NCI-H1694 treated with DMSO at 0.1 percent for 48 hours (cell line): Measurements from ENCODE around the gene ANAPC15.
"Not testable (repeated sequence)": the region's sequence is repeated elsewhere in the genome, so short reads cannot be mapped to it uniquely, and the experiment has no call there.

Experiments
- DNase-seq: peaks from one replicate; lab custom pipeline; 2025; lab: John Stamatoyannopoulos, UW

ANAPC15 gene

DNA sequence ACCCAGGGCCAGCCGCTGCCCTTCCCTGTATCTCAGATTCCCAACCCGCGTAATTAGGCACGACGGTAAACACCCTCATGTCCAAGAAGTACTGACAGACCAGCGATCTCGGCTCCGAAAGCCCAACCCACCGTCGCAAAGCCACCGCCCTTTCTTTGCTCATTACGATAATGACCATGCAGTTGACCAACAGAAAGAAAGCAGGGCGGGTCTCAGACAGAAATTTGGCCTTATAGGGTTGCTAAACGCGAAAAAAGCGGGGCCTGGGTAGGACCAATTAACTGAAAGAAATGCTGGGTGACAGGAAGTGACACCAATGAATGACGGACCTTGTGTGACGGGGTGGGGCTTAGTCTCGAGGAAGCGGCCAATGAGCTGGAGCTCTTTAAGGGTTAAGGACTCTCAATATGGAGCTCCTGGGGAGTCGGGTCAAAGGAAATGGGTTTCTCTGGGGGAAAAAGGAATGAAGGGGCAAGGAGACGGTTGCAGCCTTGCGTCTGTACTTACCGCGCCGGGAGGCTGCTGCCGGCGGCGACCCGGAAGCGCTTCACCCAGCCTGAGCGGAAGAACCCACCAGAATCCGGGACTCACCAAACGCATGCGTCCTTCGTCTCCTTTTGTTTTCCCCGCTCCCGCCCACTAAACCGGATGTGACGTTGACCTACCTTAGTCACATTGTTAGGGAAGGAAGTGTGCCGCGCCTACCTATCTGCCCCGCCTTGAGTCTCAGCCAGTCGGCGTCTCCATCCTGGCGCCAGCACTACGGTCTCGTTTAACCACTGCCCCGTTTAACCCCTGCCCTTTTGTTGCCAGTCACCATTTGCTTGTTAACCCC is at the start of gene ANAPC15:
Gene ANAPC15 (minus strand): TSS at position 553 of the 835 bp plus-strand sequence. CDS start 1,419 bp downstream, outside the sequence.
- peak; percentile 98 for DNase-seq

DNA sequence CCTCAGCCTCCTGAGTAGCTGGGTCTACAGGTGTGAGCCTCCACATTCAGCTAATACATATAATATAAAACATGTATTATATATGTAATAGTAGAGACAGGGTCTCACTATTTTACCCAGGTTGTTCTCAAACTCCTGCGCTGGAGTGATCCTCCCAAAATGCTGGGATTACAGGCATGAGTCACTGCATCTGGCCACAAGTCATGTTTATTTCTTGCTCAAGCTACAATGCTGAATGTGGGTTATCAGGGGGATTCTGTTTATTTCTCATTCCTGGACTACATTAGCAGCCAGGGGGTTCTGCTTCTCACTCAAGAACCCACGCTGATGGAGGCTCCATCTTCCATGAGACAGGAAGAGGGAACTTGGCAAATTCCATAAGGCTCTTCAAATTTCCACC is 47.8 kb upstream of the ANAPC15 start:
- no peak for DNase-seq

DNA sequence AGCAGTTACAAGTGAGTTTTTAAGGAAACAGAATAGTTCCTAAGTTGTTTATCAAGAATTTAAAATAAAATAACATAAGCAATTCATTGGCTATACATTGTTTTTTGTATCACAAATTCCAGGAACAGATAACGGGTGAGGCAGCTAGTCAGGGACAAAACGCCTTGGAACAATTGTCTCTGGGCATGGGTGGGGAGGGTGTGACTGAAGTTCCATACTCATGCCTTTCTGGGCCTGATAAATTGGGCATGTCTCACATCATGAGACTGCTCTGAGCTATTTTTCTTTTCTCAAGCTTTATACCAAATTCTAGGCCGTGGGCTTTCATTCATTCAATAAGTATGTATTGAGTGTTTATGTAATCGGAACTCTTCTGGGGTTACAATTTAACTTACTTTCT is 44.6 kb upstream of the ANAPC15 start:
- no peak for DNase-seq

DNA sequence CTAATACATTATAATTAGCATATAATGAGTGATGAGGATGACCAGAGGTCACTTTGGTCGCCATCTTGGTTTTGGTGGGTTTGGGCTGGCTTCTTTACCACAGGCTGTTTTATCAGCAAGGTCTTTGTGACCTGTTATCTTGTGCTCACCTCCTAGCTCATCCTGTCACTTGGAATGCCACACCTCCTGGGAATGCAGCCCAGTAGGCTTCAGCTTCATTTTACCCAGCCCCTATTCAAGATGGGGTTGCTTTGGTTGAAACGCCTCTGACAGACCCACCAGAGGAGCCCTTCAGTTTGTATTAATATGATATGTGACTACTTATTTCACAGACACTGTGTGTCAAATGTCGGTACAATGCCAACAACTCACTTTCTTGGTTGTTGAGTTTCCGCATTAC is 43.3 kb upstream of the ANAPC15 start:
- DNase-seq = no peak

DNA sequence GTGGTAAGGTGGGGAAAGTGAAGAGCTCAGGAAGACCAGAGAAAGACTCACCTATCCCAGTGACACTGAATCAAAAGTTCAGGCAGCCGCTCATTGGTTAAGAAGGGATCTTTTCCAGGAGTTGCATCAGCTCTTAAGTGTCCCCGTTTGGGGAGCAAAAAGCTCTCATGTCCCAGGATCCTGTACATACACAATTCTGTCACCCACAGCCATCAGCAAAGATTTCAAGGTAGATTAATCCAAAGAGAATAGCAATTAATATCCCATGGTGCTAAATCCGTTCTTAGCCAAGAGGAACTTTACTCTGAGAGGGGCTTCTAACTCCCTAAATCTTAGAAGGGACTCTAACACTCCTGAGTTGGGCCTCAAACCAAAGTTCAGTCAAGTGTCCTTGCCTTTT is 42.3 kb upstream of the ANAPC15 start:
- no peak for DNase-seq

DNA sequence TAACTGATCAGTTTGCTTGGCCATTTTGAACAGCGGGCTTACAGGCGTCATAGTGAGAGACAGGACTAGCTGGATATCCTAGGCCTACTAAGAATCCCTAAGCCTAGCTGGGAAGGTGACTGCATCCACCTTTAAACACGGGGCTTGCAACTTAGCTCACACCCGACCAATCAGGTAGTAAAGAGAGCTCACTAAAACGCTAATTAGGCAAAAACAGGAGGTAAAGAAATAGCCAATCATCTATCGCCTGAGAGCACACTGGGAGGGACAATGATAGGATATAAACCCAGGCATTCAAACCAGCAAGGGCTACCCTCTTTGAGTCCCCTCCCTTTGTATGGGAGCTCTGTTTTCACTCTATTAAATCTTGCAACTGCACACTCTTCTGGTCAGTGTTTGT is 41.4 kb upstream of the ANAPC15 start:
- not testable (repeated sequence) for DNase-seq

DNA sequence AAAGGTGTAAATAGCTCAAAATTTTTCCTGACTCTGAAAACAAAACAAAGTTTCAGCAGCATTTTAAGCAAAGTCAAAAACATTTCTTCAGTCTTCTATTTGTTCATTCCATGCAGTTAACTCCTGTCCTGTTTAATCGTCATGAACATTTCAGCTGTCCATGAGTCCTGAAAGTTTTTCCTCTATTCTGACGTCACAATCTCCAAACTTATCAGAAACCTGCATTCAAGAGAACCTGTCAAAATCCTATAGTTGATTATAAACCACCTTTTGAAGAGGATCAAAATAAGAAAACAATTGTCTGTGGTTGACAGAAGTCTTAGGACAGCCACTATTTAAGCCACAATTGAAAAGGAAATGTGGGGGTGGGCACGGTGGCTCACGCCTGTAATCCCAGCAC is 38.4 kb upstream of the ANAPC15 start:
- no peak for DNase-seq

DNA sequence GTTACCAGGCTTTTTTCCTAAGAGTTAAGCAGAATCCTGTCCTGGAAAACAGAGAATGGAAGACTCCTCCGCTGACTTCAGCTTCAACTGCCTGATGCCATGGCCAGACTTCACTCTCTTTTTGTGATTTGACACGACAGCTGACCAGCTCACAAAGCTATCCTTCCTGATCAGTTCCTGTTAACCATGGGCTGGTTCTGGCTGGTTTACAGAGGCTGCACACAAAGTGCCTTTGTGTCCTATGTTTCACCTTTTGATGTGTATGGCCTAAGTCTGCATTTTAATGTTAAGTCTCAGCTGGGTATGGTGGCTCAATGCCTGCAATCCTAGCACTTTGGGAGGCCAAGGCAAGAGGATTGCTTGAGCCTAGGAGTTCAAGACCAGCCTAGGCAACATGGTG is 34.1 kb upstream of the ANAPC15 start:
- DNase-seq = no peak

DNA sequence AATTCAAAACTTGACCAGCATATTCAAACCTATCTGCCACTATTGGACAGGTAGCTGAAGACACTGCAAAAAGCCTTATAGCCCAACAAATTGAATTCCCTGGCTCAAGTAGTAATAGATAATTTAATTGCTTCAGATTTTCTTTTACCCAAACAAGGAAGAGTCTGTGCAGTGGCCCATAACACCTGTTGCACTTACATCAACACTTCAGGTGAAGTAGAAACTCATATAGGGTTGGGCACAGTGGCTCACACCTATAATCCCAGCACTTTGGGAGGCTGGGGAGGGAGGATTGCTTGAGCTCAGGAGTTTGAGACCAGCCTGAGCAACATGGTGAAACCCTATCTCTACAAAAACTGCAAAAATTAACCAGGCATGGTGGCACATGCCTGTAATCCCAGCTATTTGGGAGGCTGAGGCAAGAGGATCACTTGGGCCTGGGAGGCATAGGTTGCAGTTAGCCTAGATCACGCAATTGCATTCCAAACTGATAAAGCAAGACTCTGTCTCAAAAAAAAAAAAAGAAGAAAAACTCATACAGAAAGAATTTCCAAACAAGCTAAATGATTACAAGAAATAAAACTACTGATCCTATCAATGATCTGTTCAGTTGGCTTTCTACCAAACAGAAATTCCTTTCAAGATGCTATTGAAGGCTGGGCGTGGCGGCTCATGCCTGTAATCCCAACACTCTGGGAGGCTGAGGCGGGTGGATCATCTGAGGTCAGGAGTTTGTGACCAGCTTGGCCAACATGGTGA is 32.5 kb upstream of the ANAPC15 start:
- no peak for DNase-seq

DNA sequence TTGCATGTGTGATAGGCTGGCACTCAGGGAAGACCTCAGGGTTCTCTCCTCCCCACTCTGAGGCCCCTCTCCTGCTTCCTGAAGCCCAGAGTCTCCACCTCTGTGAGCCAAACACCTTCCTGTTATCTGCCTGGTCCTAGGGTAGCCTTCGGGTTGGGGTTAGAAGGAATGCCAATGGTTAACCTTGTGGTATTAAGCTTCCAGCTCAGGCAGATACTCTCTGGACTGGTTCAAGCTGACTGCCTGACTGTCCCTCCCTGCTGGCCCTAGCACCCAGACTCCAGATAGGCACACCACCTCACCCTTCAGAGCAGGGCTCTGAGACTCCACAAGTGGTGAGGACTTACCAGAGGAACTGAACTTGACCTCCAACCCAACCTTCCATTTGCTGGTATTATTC is 30.0 kb upstream of the ANAPC15 start:
- not testable (repeated sequence) for DNase-seq

DNA sequence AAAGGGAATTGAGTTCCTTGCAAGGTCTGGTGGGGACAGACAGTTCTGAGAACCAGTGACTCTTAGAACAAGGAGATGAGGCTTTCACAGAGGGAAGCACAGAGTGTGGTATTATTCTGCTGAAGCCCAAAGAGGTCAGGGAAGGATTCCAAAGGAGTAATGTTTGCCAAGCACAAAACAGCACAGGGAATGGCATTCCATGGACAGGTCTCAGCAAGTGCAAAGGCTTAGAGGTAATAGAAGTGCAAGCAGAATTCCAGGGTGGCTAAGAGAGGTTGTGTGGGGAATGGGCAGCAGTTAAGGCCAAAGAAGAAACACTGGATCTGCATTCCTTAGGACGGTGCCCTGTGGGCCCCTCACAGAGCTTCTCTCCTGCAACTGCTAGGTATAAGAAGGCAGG is 29.6 kb upstream of the ANAPC15 start:
- not testable (repeated sequence) for DNase-seq

DNA sequence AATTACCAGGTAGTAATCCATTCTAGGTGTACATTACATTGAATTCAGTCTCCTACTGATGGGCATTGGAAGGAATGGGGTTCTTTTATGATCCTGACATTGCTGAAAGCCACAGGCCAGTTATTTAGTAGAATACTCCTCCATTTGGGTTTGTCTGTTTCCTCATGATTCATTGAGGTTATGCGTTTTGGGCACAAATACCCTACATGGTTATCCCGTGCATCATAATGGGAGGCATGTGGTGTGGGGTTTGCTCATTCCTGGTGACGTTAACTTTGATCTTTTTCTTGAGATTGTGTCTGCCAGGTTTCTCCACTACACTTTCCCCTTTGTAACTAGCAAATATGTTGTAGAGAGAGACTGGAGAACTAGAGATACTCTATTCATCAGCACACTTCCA is 28.6 kb upstream of the ANAPC15 start:
- no peak for DNase-seq

DNA sequence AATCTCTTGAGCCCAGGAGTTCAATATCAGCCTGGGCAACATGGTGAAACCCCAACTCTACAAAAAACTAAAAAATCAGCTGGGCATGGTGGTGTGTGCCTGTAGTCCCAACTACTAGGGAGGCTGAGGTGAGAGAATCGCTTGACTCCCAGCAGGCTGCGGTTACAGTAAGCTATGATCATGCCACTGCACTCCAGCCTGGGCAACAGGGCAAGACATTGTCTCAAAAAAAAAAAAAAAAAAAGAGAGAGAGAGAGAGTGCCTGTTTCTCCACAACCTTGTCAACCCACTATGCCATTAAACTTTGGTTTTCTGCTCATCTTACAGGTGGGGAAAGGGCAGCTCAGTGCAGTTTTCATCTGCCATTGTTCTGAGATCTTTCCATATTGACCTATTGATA is 28.2 kb upstream of the ANAPC15 start:
- no peak for DNase-seq

DNA sequence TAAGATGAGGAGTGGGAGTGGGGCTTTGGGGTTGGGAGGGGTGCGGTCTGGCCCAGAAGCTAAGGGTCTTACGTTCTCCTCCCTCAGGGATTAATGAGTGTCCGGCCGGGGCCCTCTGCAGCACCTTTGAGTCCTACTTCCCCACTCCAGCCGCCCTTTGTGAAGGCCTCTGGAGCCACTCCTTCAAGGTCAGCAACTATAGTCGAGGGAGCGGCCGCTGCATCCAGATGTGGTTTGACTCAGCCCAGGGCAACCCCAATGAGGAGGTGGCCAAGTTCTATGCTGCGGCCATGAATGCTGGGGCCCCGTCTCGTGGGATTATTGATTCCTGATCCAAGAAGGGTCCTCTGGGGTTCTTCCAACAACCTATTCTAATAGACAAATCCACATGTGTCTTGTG is 27.0 kb upstream of the ANAPC15 start:
- no peak for DNase-seq

DNA sequence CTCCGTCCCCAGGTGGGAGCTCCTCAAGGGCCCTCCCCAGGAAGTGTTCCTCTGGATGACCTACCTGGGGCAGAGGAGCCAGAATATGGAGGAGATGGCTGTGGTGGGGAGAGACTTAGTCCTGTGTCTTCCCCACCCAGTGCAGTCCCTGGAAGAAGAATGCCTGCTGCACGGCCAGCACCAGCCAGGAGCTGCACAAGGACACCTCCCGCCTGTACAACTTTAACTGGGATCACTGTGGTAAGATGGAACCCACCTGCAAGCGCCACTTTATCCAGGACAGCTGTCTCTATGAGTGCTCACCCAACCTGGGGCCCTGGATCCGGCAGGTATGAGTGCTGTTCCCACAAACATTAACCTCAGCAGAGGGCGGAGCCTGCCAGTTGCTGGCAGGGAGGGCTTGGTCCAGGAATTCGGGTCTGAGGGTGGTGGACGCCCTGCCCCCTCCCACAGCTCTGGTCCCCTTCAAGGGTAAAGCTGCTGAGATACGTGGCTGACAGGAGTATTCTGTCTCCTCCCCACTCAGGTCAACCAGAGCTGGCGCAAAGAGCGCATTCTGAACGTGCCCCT is 26.4 kb upstream of the ANAPC15 start:
- no peak for DNase-seq

DNA sequence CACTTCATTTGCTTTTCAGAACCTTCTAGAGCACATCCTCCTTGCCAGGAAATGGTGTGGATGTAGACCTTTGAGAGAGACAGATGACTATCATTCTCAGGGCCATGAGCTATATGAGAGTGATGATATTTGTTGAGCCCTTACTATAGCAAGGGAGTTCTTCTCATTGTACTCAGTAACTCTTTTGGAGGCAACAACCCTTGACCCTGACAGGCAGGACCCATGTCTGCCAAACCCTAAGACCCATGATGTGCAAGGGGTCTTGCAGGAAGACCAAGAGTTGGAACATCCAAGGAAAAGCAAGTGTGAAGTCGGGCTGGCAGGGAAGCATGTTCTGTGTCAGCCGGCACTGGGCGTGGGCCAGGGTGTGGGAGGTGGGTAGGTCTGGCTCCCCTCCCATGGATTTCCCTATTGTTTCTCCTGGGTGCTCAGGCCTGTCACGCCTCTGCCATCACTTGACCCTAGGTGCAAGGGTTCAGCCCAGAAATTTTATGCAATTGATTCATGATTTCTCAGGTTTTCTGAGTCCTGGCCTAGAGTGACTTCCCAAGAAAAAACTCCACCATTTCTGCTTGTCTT is 24.3 kb upstream of the ANAPC15 start:
- no peak for DNase-seq

DNA sequence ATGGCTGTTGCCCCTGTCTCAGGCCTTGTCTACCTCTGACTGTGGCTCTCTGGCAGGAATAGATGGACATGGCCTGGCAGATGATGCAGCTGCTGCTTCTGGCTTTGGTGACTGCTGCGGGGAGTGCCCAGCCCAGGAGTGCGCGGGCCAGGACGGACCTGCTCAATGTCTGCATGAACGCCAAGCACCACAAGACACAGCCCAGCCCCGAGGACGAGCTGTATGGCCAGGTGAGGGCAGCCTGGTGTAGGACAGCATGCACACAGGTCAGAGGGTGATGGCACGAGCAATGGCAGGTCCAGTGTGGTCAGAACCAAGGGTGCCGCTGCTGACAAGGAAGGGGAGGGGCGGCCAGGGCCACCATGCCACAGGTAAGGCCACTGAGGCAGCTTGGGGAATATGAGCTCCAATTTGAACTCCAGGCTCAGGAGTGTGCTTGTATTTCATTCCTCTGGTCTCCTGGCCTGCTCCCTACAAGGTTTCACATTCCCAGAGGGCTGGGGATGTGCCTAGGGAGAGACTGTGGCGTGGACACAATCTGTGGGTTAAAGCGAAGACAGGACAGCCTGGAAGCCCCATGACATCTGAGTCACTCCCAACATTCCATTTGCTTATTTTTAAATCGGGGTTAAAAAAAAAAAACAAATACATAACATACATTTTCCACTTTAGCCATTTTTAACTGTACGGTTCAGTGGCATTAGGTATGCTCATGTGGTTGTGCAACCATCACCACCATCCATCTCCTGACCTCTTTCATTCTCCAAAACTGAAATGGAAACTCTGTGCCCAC is 23.6 kb upstream of the ANAPC15 start:
- DNase-seq = no peak

DNA sequence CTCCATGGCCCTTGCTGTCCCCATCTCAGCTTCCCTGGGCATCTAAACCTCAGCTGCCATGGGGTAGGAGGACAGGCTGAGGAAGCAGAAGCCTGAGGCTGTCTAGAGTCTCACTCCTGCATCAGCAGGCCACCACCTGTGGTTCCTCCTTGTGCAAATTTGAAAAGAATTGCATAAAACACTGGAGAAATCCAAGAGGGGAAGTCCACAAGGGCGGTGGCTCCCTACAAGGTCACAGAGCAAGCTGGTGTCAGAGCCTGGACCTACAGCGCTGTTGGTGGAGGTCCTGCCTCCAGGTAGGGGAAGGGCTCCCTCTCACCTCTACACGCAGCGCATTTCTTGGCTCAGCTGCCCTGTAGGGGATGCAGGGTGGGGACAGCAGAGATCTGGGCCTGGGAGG is 23.0 kb upstream of the ANAPC15 start, which contains the start of gene FOLR3:
Gene FOLR3 (plus strand): TSS at position 253 of the 400 bp plus-strand sequence. CDS start 228 bp downstream, outside the sequence.
- not testable (repeated sequence) for DNase-seq

DNA sequence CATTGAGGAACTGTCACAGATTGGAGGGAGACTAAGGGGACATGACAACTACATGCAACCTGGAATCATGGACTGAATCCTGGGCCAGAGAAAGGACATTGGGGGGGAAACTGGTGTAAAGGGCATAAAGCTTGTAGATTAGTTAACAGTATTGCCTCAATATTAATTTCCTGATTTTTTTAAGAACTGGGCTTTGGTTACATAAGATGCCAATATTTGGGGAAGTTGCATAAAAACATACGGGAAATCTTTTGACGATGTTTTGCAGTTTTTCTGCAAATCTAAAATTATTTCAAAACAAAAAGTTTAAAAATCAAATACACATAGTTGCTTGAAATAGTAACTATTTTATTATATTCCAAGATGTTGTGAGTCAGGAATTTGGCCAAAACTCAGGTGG is 20.2 kb upstream of the ANAPC15 start:
- no peak for DNase-seq

DNA sequence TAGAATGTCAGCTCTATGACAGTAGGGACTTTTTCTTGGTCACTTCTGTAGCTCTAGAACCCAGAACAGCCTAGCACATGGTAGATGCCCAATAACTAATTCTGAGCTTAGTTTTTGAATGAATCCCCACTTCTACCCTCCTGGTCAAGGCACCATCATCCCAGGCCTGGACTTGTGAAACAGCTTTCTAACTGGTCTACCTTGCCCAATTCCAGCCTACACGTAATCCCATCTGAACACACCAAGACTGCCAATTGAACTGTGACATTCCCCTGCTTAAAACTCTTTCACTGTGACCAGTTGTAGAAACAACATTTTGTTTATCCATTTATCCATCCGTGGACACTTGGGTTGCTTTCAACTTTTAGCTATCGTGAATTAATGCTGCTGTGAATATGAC is 16.9 kb upstream of the ANAPC15 start:
- no peak for DNase-seq

DNA sequence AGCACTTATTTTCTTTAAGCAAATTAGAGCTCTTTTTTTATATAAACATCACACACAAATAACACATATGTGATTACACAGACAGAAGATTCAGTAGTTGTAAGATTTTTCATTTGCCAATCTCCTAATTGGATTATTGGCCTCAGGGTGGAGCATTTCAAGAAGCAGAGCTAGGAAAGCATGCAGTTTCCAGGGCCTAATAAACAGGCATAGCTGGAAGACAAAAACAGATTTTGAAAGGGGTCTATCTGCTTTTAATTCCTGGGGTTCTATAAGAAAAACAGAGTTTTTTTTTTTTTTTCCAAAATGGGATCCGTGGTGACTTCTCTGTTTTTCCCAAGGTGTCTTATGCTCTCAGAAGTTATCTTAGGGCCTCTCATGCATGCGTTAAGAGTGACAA is 15.4 kb upstream of the ANAPC15 start:
- no peak for DNase-seq

DNA sequence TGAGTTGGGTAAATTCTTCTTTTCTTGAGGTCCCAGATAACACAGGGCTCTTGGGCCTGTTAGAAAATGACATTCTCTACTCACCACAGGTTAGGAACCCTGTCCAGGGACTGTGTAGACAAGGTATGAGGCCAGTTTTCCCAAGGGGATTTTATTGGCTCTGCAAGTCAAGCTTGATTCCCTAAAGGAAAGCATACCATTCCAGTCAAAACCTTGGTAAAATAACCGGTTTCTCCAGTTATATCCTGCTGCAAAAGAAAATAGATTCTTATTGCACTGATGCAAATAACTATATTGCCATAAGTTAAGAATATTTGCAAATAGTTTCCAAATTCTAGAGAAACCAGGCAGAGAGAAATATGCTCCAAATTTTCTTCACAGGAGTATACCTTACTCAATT is 13.5 kb upstream of the ANAPC15 start:
- no peak for DNase-seq
